GM10266 (cell line): ENCODE results near the gene STK10.

ENCODE experiments used
- DNase-seq: peaks from one replicate; pipeline ENCODE4 v3.0.0; 2012; ENCODE audit errors: extremely low spot score
- CTCF ChIP-seq: IDR thresholded peaks from 2 replicates; pipeline ENCODE4 v1.5.1; 2012; ENCODE audit warnings: mild to moderate bottlenecking, low read depth; ENCODE audit not compliant: control insufficient read depth, insufficient read depth; ENCODE audit errors: missing control alignments

STK10 gene

DNA sequence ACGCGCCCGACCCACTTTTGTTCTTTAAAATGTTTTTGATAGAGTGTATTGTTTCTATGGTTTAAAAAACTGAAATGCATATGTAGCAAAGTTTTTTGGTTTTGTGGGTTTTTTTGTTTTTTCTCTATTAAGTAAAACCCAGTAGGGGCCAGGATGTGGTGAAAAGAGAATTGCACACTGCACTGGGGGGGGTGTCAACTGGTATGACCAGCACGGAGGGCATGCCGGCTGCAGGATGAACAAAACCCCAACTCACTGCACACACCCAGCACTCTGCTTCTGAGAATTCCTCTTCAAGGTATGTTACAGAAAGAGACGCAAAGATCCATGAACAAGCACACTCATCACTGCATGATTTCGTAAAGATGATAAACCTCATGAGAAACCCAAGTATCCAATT, 75.0 kb downstream of the STK10 start:
- TF ChIP-seq CTCF, result no peak
- DNase-seq, result peak; percentile 35

GRCh38 chr5:172111852-172112225, 76.2 kb downstream of the STK10 start:
- no peak for TF ChIP-seq CTCF
- DNase-seq, result no peak

- TF ChIP-seq CTCF, result no peak
- DNase-seq, result peak; percentile 81
Observed at GRCh38 chr5:172110921-172111851, 76.8 kb downstream of the STK10 start.

DNA sequence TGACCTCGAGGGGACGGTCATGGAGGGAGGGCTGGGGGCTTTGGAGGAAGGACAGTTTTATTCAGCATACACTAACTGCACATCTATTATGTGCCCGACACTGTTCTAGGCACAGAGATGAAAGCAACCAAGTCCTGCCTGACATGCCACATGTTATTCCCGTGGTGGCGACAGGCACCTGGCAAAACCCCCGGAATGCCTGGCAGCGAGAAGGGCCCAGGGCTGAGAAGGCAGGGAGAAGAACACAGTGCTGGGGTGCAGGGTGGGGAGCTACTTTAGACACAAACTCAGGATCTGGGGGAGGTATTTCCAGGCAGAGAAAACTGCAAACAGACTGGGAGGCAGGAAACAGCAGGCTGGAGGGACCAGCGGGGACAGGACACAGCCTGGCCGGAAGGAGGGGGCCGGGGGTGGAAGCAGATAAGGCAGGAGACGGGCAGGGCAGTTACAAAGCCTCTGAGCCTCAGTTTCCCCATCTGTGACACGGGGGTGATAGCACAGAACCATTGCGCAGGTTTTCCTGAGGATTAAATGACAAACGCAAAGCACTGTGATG, 77.7 kb downstream of the STK10 start:
- no peak for TF ChIP-seq CTCF
- DNase-seq, result no peak

- no peak for DNase-seq
- no peak for TF ChIP-seq CTCF
Observed at GRCh38 chr5:172109749-172110148, 78.3 kb downstream of the STK10 start.

DNA sequence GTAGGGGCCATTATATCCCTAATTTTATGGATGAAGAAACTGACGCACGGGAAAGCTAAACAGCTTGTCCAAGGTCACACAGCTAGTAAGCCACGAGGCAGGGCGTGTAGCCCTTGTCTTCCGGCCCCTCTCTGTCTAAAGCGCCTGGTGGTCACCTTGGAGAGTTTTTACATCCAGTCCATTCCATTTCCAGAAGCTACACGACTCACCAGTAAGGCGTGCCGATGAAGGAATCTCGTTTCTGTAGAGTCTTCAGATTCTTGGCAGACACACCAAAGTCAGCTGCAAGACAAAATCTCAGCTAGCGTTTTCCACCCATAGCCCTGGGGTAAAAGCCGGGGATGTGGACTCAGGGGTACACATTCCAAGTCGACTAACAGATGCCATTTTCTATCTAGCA, 80.5 kb downstream of the STK10 start:
- no peak for TF ChIP-seq CTCF
- no peak for DNase-seq
